HL-60/S4 treated with phorbol 12-myristate 13-acetate at 8.2 ng/mL for 4 days and 3 days (cell line): ENCODE results near the gene BTRC.
"Not testable (repeated sequence)": the region's sequence is repeated elsewhere in the genome, so short reads cannot be mapped to it uniquely, and the experiment has no call there.

Experiments
- in situ Hi-C: fragments of 300-500 bp; cut with MboI; formaldehyde crosslinking; loops from 2 replicates; pipeline ENCODE4 v1.15.0; 2022; ENCODE audit warnings: low sequenced_read_pairs

The BTRC gene

GRCh38 chr10:101576211-101576863, 222.4 kb downstream of the BTRC start:
- in situ Hi-C loops, result no loop called here

GRCh38 chr10:101577121-101577871, 223.3 kb downstream of the BTRC start:
- in situ Hi-C loops, result no loop called here

- in situ Hi-C loops, result no loop called here
These were observed 224.2 kb downstream of the BTRC start for GRCh38 chr10:101578192-101578591.

GRCh38 chr10:101578803-101579515, 225.0 kb downstream of the BTRC start:
- in situ Hi-C loops, result no loop called here

- in situ Hi-C loops, result no loop called here
These were observed 225.5 kb downstream of the BTRC start for GRCh38 chr10:101579516-101579870.

- in situ Hi-C loops, result no loop called here
These were observed 226.8 kb downstream of the BTRC start for GRCh38 chr10:101580486-101581399.

GRCh38 chr10:101585841-101586240, 231.9 kb downstream of the BTRC start:
- in situ Hi-C loops, result no loop called here

- in situ Hi-C loops, result no loop called here
These were observed 234.0 kb downstream of the BTRC start, which contains the start of the genes DPCD and POLL for GRCh38 chr10:101587725-101588653. Gene DPCD, plus strand, starts transcription at chr10:101588321. Its CDS starts 16 bp downstream, at chr10:101588337. Gene POLL, minus strand, starts transcription at chr10:101588257. Its CDS starts 897 bp downstream, at chr10:101587360.

GRCh38 chr10:101588879-101589278, 234.9 kb downstream of the BTRC start:
- in situ Hi-C loops, result no loop called here

GRCh38 chr10:101593331-101593730, 239.4 kb downstream of the BTRC start:
- in situ Hi-C loops, result not testable (repeated sequence)

- in situ Hi-C loops, result no loop called here
These were observed 241.8 kb downstream of the BTRC start for GRCh38 chr10:101595591-101596433.

- in situ Hi-C loops, result no loop called here
These were observed 243.3 kb downstream of the BTRC start for GRCh38 chr10:101597091-101597900.

GRCh38 chr10:101601541-101601940, 247.6 kb downstream of the BTRC start:
- in situ Hi-C loops, result loop anchor here (10.0 kb wide), 1 partner anchor 183 kb away; the partner anchor contains the start of gene NPM3

- in situ Hi-C loops, result loop anchor here (10.0 kb wide), 1 partner anchor 182 kb away; the partner anchor contains the start of gene NPM3
These were observed 248.9 kb downstream of the BTRC start for GRCh38 chr10:101602761-101603398.
